GM19239 (cell line): ENCODE results near the gene RPL18.

Experiments used
- DNase-seq: peaks from one replicate; pipeline ENCODE4 v3.0.0; 2011; ENCODE audit warnings: low spot score; ENCODE audit not compliant: insufficient read length
- FAIRE-seq: peaks from 2 replicates; lab custom pipeline; 2011; peaks lifted over from hg19 to GRCh38; lab: Jason Lieb, UNC

The RPL18 gene

GRCh38 chr19:48631225-48631624 lies 12.2 kb upstream of the RPL18 start:
- FAIRE-seq = no peak
- DNase-seq = no peak

- no peak for FAIRE-seq
- DNase-seq = no peak
Measured at GRCh38 chr19:48630296-48631063, 11.5 kb upstream of the RPL18 start.

- FAIRE-seq = no peak
- no peak for DNase-seq
Measured at GRCh38 chr19:48629599-48630295, 10.8 kb upstream of the RPL18 start.

- no peak for FAIRE-seq
- no peak for DNase-seq
Measured at GRCh38 chr19:48629297-48629598, 10.3 kb upstream of the RPL18 start.

GRCh38 chr19:48628486-48629296 lies 9.7 kb upstream of the RPL18 start:
- no peak for FAIRE-seq
- DNase-seq = no peak

GRCh38 chr19:48627865-48628314 lies 8.9 kb upstream of the RPL18 start:
- FAIRE-seq = no peak

GRCh38 chr19:48627201-48627864 lies 8.4 kb upstream of the RPL18 start:
- DNase-seq (no peak), FAIRE-seq (no peak)

More at GRCh38 chr19:48627865-48628314, 8.9 kb upstream of the RPL18 start:
- DNase-seq = no peak

GRCh38 chr19:48625891-48626327 lies 6.9 kb upstream of the RPL18 start:
- no peak for FAIRE-seq
- DNase-seq = no peak

GRCh38 chr19:48624791-48625723 lies 6.1 kb upstream of the RPL18 start:
- DNase-seq (no peak), FAIRE-seq (no peak)

GRCh38 chr19:48624067-48624594 lies 5.2 kb upstream of the RPL18 start:
- DNase-seq (peak; percentile 95), FAIRE-seq (peak; percentile 98)

- FAIRE-seq (no peak), DNase-seq (no peak)
Measured at GRCh38 chr19:48623556-48624066, 4.6 kb upstream of the RPL18 start.

- FAIRE-seq = peak; percentile 62
- no peak for DNase-seq
Measured at GRCh38 chr19:48619692-48620585, 961 bp upstream of the RPL18 start.

GRCh38 chr19:48618278-48618915 lies 581 bp downstream of the RPL18 start:
- FAIRE-seq (no peak), DNase-seq (no peak)

GRCh38 chr19:48617146-48617937 lies 1.6 kb downstream of the RPL18 start:
- FAIRE-seq = no peak

GRCh38 chr19:48616491-48617056 lies 2.4 kb downstream of the RPL18 start:
- FAIRE-seq = no peak
- DNase-seq = no peak

More at GRCh38 chr19:48617146-48617937, 1.6 kb downstream of the RPL18 start:
- no peak for DNase-seq

GRCh38 chr19:48616041-48616436 lies 2.9 kb downstream of the RPL18 start:
- DNase-seq (no peak), FAIRE-seq (no peak)
